SH-SY5Y (cell line): ENCODE data around the gene ALDH1A3.

Source experiments
- GATA2 ChIP-seq: IDR thresholded peaks from 2 replicates; pipeline ENCODE4 v1.6.1; 2011; ENCODE audit warnings: mild to moderate bottlenecking, low read depth, low read length
- GATA3 ChIP-seq: IDR thresholded peaks from 2 replicates; pipeline ENCODE4 v1.6.1; 2011; ENCODE audit warnings: low read depth, mild to moderate bottlenecking, low read length, moderate library complexity

GRCh38 chr15:100939791-100940190, 60.2 kb downstream of the ALDH1A3 start:
- no peak for TF ChIP-seq GATA2
- no peak for TF ChIP-seq GATA3
